ENCODE data around the gene BRICD5.

DNA sequence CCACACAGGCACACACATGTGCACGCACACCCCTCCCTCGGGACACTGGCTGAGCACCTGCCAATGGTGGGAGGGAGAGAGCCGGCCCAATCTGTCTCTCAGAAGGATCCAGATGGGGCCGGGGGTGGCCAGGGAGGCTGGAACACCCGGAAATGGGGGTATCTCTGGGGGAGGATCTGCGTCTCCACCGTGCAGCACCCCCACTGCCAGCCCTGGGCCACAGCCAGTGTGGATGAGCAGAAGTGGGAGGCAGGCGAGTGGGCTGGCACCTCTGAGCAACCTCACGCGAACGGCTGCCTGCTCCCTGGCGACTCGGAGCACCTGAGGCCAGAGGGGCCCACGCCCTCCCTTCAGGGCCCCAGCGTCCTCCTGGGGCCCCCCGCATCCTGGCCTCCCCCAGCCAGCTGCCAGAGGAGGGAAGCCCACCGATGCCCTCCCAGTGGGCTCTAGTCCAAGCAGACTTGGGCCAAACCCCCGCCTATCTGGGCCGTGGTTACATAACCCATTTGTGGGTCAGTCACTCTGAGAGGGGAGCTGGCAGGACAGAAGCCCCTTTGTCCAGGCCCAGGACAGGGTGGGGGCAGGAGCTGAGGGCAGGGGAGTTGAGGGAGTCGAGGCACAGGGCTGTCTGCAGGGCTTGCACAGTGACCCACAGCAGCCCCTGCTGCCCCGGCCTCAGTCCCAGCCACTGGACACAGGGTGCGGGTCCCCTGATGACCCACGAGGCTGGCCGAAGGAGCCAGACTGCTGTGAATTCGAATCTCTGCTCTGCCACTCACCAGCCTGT is 19.8 kb downstream of the BRICD5 start:
- TF ChIP-seq POLR2A (IDR thresholded peaks at IDR 0.05) (no peak), POLR2AphosphoS5 (IDR thresholded peaks at IDR 0.05) (no peak)
- TF ChIP-seq, protein P1, sequence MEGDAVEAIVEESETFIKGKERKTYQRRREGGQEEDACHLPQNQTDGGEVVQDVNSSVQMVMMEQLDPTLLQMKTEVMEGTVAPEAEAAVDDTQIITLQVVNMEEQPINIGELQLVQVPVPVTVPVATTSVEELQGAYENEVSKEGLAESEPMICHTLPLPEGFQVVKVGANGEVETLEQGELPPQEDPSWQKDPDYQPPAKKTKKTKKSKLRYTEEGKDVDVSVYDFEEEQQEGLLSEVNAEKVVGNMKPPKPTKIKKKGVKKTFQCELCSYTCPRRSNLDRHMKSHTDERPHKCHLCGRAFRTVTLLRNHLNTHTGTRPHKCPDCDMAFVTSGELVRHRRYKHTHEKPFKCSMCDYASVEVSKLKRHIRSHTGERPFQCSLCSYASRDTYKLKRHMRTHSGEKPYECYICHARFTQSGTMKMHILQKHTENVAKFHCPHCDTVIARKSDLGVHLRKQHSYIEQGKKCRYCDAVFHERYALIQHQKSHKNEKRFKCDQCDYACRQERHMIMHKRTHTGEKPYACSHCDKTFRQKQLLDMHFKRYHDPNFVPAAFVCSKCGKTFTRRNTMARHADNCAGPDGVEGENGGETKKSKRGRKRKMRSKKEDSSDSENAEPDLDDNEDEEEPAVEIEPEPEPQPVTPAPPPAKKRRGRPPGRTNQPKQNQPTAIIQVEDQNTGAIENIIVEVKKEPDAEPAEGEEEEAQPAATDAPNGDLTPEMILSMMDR (IDR thresholded peaks at IDR 0.05 in 8 of 11, conservative IDR thresholded peaks at IDR 0.05 in 3 of 11) = no peak
